HG02884 (cell line): Measurements from ENCODE around the gene LCMT1.

ENCODE experiments used
- ATAC-seq: cut with Tn5 transposase; IDR thresholded peaks from one replicate; pipeline ENCODE4 v1.9.1; 2021; ENCODE audit warnings: mild to moderate bottlenecking, moderate library complexity; ENCODE audit not compliant: unreplicated experiment

Gene LCMT1

GRCh38 chr16:25192096-25192495 is 80.6 kb downstream of the LCMT1 start:
- ATAC-seq: no peak

GRCh38 chr16:25194273-25194878 is 82.8 kb downstream of the LCMT1 start:
- ATAC-seq: no peak

DNA sequence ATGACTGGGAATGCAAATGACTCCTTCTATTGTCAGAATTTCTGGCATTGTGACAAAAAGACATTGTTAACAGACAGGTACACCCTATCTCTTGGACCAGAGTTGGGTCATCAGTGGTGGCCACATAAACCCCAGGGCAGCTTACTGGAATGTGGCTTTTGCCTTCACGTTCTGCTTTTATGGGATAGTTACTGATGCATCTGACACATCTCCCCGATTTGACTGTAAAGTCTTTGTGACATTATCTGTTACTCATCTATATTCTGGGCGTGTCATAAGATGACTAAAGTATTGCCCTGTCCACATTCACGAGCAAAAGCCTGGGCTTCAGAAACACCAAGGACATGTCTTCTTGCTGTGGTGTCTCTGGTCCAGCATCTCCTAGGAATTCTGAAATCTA is 86.5 kb downstream of the LCMT1 start:
- no peak for ATAC-seq

DNA sequence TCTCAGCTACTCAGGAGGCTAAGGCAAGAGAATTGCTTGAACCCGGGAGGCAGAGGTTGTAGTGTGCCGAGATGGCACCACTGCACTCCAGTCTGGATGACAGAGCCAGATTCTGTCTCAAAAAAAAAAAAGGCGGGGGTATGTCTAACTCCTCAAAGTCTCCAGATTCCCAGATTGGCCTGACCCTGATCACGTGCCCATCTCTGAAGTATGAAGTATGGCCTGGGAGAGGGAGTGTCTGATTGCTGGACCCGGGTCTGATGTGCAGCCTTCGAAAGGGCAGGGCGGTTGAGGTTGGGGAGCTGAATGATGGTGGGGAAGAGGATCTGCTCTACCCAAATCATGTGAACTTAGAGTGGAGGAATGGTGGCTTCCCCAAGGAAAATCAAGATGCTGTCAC is 87.9 kb downstream of the LCMT1 start:
- no peak for ATAC-seq

GRCh38 chr16:25210758-25211157 is 99.2 kb downstream of the LCMT1 start:
- no peak for ATAC-seq

DNA sequence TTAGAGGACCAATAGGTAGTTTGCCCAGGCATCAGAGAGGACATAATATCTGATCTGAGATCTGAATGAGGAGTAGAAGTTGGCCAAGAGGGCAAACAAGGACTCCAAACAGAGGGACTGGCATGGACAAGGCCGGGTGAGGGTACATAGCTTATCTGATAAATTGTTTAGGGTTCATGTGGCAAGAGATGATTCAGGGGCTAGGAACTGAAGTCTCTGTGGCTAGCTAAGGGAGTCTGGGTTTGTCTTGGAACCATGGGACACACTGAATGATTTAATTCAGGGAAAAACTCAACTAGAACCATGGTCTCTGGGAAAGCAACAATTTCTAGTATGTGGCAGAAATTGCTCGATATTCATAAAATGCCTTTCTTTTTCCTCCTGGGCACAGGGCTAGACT is 101.1 kb downstream of the LCMT1 start:
- ATAC-seq: no peak

- no peak for ATAC-seq
Measured at GRCh38 chr16:25213709-25214397, 102.3 kb downstream of the LCMT1 start.

GRCh38 chr16:25217112-25217511 is 105.6 kb downstream of the LCMT1 start:
- ATAC-seq: no peak

DNA sequence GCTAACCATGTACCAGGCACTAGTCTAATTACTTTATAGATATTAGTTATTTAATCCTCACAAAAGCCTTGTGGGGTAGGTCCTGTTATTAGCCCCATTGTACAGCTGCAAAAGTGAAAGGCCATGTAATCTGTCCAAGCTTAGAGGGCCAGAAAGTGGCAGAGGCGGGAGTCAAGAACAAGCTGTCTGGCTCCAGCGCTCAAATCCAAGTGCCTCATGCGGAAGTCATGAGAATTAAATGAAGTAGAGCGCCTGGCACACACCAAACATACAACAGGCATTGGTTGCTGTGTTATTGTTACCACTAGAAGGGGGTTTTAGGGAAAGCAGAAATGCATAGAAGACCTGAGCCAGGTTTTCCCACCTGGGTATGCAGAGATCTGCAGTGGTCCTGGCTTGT is 106.4 kb downstream of the LCMT1 start:
- ATAC-seq: no peak

- ATAC-seq: no peak
Measured at GRCh38 chr16:25219070-25219737, 107.7 kb downstream of the LCMT1 start.

- ATAC-seq: no peak
Measured at GRCh38 chr16:25222959-25223358, 111.4 kb downstream of the LCMT1 start.

GRCh38 chr16:25223964-25224363 is 112.4 kb downstream of the LCMT1 start:
- ATAC-seq: no peak

DNA sequence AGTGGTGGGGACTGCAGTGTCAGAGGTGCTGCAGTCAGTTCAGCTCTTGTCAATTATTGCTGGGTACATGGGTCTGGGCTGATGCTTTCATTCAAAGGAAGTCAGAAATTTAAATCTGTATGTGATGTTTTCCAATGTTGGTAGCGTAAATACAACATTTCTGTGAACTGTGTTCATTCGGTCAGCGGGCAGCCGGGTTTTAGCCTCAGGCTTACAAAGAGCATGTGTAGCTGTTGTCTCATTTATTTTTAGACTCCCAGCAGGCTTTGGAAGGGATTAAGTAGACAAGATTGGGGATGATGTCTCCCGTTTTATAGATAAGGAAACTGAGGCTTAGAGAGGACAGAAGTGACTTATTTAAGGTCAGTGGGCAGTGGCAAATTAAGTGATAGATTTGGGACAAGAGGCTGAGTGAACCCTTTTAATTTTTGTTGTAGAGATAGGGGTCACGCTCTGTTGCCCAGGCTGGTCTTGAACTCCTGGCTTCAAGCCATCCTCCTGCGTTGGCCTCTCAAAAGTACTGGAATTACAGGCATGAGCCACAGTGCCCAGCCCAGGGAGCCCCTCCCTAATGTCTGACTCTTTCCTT is 113.3 kb downstream of the LCMT1 start:
- no peak for ATAC-seq
